Inferior parietal cortex (tissue), 1 donor: ENCODE measurements around the gene GFOD1.
"Not testable (repeated sequence)": the region's sequence is repeated elsewhere in the genome, so short reads cannot be mapped to it uniquely, and the experiment has no call there.

Source experiments
- DNase-seq: peaks from one replicate; pipeline ENCODE4 v3.0.0-alpha.2; 2016; ENCODE audit errors: extremely low spot score

The GFOD1 gene

GRCh38 chr6:13465734-13466133 is 21.7 kb downstream of the GFOD1 start:
- DNase-seq, result no peak

GRCh38 chr6:13463941-13464340 is 23.5 kb downstream of the GFOD1 start:
- no peak for DNase-seq

- DNase-seq, result no peak
Measured at GRCh38 chr6:13463328-13463717, 24.1 kb downstream of the GFOD1 start.

- DNase-seq, result no peak
Measured at GRCh38 chr6:13462458-13463327, 24.7 kb downstream of the GFOD1 start.

- no peak for DNase-seq
Measured at GRCh38 chr6:13461805-13462204, 25.6 kb downstream of the GFOD1 start.

GRCh38 chr6:13461307-13461706 is 26.1 kb downstream of the GFOD1 start:
- DNase-seq, result no peak

- DNase-seq, result not testable (repeated sequence)
Measured at GRCh38 chr6:13460289-13460688, 27.1 kb downstream of the GFOD1 start.

- DNase-seq, result no peak
Measured at GRCh38 chr6:13457577-13457976, 29.8 kb downstream of the GFOD1 start.

- peak; percentile 38 for DNase-seq
Measured at GRCh38 chr6:13455552-13455966, 31.8 kb downstream of the GFOD1 start.

GRCh38 chr6:13454286-13455221 is 32.8 kb downstream of the GFOD1 start:
- peak; percentile 75 for DNase-seq

GRCh38 chr6:13453771-13454251 is 33.6 kb downstream of the GFOD1 start:
- DNase-seq, result no peak

- DNase-seq, result no peak
Measured at GRCh38 chr6:13453153-13453552, 34.2 kb downstream of the GFOD1 start.

GRCh38 chr6:13452346-13453117 is 34.9 kb downstream of the GFOD1 start:
- peak; percentile 58 for DNase-seq

GRCh38 chr6:13451181-13451895 is 36.1 kb downstream of the GFOD1 start:
- DNase-seq, result no peak

GRCh38 chr6:13450628-13451027 is 36.8 kb downstream of the GFOD1 start:
- DNase-seq, result no peak

- no peak for DNase-seq
Measured at GRCh38 chr6:13447949-13448724, 39.3 kb downstream of the GFOD1 start.

GRCh38 chr6:13446381-13446780 is 41.0 kb downstream of the GFOD1 start:
- no peak for DNase-seq

- DNase-seq, result no peak
Measured at GRCh38 chr6:13445744-13446115, 41.7 kb downstream of the GFOD1 start.

- DNase-seq, result peak; percentile 78
Measured at GRCh38 chr6:13445005-13445743, 42.2 kb downstream of the GFOD1 start.

GRCh38 chr6:13444604-13445003 is 42.8 kb downstream of the GFOD1 start:
- no peak for DNase-seq
